Panc1 (cell line): Measurements from ENCODE around the gene CARD8. TPM values are rescaled to one million over a fixed set of nuclear protein-coding genes. Genes with fewer than 3 reads are reported as not detected.
"Not testable (repeated sequence)": the region's sequence is repeated elsewhere in the genome, so short reads cannot be mapped to it uniquely, and the experiment has no call there.

ENCODE experiments used
- ATAC-seq: fragments of 200-7000 bp; cut with Tn5 transposase; 2 replicates; pipeline ENCODE4 v1.9.1; 2020; ENCODE audit warnings: mild to moderate bottlenecking, moderate library complexity
- BruUV-seq: library from RNA; stranded (reverse); fragments of 400-500 nt; replicated peaks from 2 replicates; lab custom pipeline; 2021; lab: Mats Ljungman, UMichigan
- CTCF ChIA-PET: fragments of 300-600 bp; sonication (Branson Sonifier 250); formaldehyde crosslinking; loops from one replicate; lab custom pipeline; 2022; ENCODE audit warnings: antibody characterized with exemption; lab: Charles Lee
- POLR2A ChIA-PET: fragments of 300-600 bp; sonication (Branson Sonifier 250); formaldehyde crosslinking; loops from one replicate; lab custom pipeline; 2022; ENCODE audit warnings: antibody characterized with exemption; lab: Charles Lee
- DNase-seq: peaks from one replicate; pipeline ENCODE4 v3.0.0-alpha.2; 2010; ENCODE audit warnings: low read depth, low spot score
- H3K27ac ChIP-seq: 2 replicates; pipeline ENCODE4 v1.5.1; 2011; ENCODE audit warnings: mild to moderate bottlenecking, low read length, inconsistent platforms
- H3K27me3 ChIP-seq: fragments of 200-500 bp; sonication (Bioruptor generic); 2 replicates; pipeline ENCODE4 v1.6.0; 2014; ENCODE audit warnings: low read length, inconsistent platforms; ENCODE audit not compliant: control insufficient read depth, insufficient read depth
- H3K36me3 ChIP-seq: fragments of 200-500 bp; sonication (Bioruptor generic); 2 replicates; pipeline ENCODE4 v1.5.1; 2014; ENCODE audit warnings: inconsistent platforms, mild to moderate bottlenecking, low read length, moderate library complexity; ENCODE audit not compliant: control insufficient read depth, insufficient read depth
- H3K4me1 ChIP-seq: 2 replicates; pipeline ENCODE4 v1.5.1; 2011; ENCODE audit warnings: inconsistent platforms, mild to moderate bottlenecking, low read length, moderate library complexity; ENCODE audit not compliant: control insufficient read depth, insufficient read depth
- H3K4me3 ChIP-seq, 2 experiments: 2 replicates each; pipeline ENCODE4 v1.5.1; 2011 to 2012; ENCODE audit warnings: low read depth in 2 of 2, low read length in 2 of 2, mild to moderate bottlenecking in 2 of 2, inconsistent platforms in 1 of 2, moderate library complexity in 1 of 2
- H3K9me3 ChIP-seq: fragments of 200-500 bp; sonication (Bioruptor generic); 2 replicates; pipeline ENCODE4 v1.5.1; 2014; ENCODE audit warnings: low read depth, mild to moderate bottlenecking, inconsistent platforms, low read length, moderate library complexity; ENCODE audit not compliant: control insufficient read depth, insufficient read depth
- CTCF ChIP-seq: fragments of 450-650 bp; IDR thresholded peaks from 2 replicates; pipeline ENCODE4 v1.5.1; 2017; ENCODE audit warnings: mild to moderate bottlenecking
- POLR2AphosphoS5 ChIP-seq: IDR thresholded peaks from 2 replicates; pipeline ENCODE4 v1.6.1; 2012; ENCODE audit warnings: mild to moderate bottlenecking, low read depth, low read length, moderate library complexity
- REST ChIP-seq, 2 experiments: IDR thresholded peaks; 2 replicates each; pipeline ENCODE4 v1.6.1; 2011 to 2012; ENCODE audit warnings: low read depth in 2 of 2, control low read depth in 1 of 2, low read length in 1 of 2, mild to moderate bottlenecking in 1 of 2, moderate library complexity in 1 of 2; ENCODE audit not compliant: insufficient read depth in 1 of 2
- SIN3A ChIP-seq: IDR thresholded peaks from 2 replicates; pipeline ENCODE4 v1.6.1; 2012; ENCODE audit warnings: low read depth, mild to moderate bottlenecking, low read length, moderate library complexity, borderline replicate concordance; ENCODE audit not compliant: insufficient read depth
- TCF7L2 ChIP-seq: IDR thresholded peaks from 2 replicates; pipeline ENCODE4 v1.6.1; 2011; ENCODE audit warnings: mild to moderate bottlenecking, low read depth, low read length, inconsistent platforms
- in situ Hi-C: cut with HindIII; loops from 2 replicates; pipeline ENCODE4 v1.10.0; 2016; ENCODE audit warnings: low sequenced_read_pairs, low pct_unique_long_range_greater_than_20kb
- intact Hi-C: fragments of 100-400 bp; cut with micrococcal nuclease; formaldehyde crosslinking; loops from one replicate; pipeline ENCODE4 v1.10.0; 2022; ENCODE audit not compliant: unreplicated experiment
- total RNA-seq: library from RNA; stranded (reverse); gene quantifications from one replicate; pipeline ENCODE4 v1.2.1, GENCODE V29; 2021; ENCODE audit not compliant: unreplicated experiment

Gene CARD8
- total RNA-seq, 1 experiment from 2014 or later, result 19.9 TPM

GRCh38 chr19:48260359-48260714, 4.6 kb upstream of the CARD8 start:
- BruUV-seq, DNase-seq, H3K9me3 ChIP-seq, in situ Hi-C loops, H3K27me3 ChIP-seq, H3K4me1 ChIP-seq, intact Hi-C loops, H3K36me3 ChIP-seq, H3K27ac ChIP-seq, ATAC-seq: not testable (repeated sequence)
- H3K4me3 ChIP-seq, result peak overlapping the region; percentile 48 to 70
- ChIA-PET CTCF (interaction anchor here (0.5 to 0.7 kb wide), 3 partner anchors 13 to 160 kb away, joined by 3 to 5 read pairs (median 5); no protein-coding TSS in a partner anchor), POLR2A (interaction anchor here (0.6 kb wide), 1 partner anchor 202 kb away, joined by 3 read pairs; no protein-coding TSS in a partner anchor)
- peak; percentile 22 for TF ChIP-seq CTCF

- ATAC-seq, H3K36me3 ChIP-seq, H3K4me1 ChIP-seq, BruUV-seq, H3K27me3 ChIP-seq, POLR2A ChIA-PET, intact Hi-C loops, H3K27ac ChIP-seq, H3K9me3 ChIP-seq, in situ Hi-C loops, H3K4me3 ChIP-seq, DNase-seq: not testable (repeated sequence)
- CTCF ChIA-PET, result interaction anchor here (0.6 to 0.7 kb wide), 3 partner anchors 47 to 295 kb away, joined by 3 to 4 read pairs (median 3); no protein-coding TSS in a partner anchor
These were observed 3.3 kb upstream of the CARD8 start for GRCh38 chr19:48258992-48259391.

GRCh38 chr19:48258350-48258749, 2.6 kb upstream of the CARD8 start:
- intact Hi-C loops, result no loop called here
- no peak for TF ChIP-seq REST (IDR thresholded peaks at IDR 0.05; ENCODE audit: insufficient read depth in 1 of 2, low read depth in 2 of 2, low read length in 1 of 2)
- TF ChIP-seq POLR2AphosphoS5, result no peak
- TF ChIP-seq SIN3A, result no peak
- no peak for TF ChIP-seq CTCF
- no peak for TF ChIP-seq TCF7L2
- Histone ChIP-seq H3K4me3 (no peak overlapping the region), H3K4me1 (peaks cover 6% of the 10 kb centered on the region; the same call in 1 of the 2 replicates), H3K27ac (no peak overlapping the region), H3K9me3 (no peaks in the 10 kb centered on the region), H3K36me3 (no peaks in the 10 kb centered on the region), H3K27me3 (no peaks in the 10 kb centered on the region)
- DNase-seq (no peak), ATAC-seq (no peak)
- CTCF ChIA-PET, result interaction anchor here (0.7 kb wide), 1 partner anchor 135 kb away, joined by 4 read pairs; the partner anchor contains the start of gene GRIN2D
- POLR2A ChIA-PET, result no interaction called here
- no TSS peak for BruUV-seq
- in situ Hi-C loops, result no loop called here
